IPS DF 19.7 (cell line): ENCODE measurements around the gene PYGM.

Experiments
- DNase-seq: peaks from one replicate; pipeline ENCODE4 v3.0.0-alpha.2; 2013; ENCODE audit warnings: low read depth, low spot score

PYGM gene

DNA sequence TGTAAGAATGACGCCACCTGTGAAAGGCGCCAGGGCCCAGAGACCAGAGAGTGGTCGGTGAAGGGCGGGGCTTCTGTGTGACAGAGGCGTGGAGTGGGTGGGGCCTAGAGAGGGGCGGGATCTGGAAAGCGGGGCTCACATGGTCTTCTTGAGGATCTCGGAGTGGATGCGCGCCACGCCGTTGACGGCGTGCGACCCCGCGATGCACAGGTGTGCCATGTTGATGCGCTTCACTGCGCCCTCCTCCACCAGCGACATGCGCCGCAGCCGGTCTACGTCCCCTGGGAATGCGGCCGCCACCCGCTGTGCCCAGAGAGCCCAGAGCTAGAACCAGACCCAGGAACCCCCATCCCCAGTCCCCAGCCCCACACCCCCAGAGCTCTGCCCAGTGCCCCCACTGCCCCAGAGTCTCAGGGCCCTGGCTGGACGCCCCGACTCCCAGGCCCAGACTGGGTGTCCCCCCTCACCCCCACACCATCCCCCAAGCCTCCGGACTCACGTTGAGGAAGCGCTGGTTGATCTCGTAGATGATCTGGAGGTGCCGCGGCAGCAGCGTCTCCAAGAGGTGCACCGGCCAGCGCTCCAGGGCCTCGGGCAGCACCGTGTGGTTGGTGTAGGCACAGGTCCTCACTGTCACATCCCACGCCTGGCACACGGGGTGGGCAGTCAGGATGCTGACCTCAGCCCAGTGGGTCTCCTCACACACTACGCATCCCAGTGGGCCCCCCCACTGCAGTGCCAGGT is 6.2 kb downstream of the PYGM start:
- DNase-seq = no peak

DNA sequence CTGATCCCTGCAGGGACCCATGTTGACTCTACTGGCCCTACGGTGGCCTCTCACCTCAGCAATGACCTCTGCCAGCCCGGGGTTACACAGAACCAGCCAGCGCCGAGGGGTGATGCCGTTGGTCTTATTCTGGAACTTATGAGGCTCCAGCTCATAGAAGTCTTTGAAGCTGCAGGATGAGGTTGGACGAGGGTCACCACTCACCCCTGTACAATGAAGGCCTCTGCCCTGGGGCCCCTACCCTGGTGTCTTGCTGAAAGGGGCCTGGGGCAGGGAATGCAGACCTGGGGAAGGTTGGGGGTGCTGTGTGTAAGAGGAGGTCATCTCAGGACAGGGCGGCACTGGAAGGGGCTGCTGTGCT is 6.8 kb downstream of the PYGM start:
- no peak for DNase-seq

DNA sequence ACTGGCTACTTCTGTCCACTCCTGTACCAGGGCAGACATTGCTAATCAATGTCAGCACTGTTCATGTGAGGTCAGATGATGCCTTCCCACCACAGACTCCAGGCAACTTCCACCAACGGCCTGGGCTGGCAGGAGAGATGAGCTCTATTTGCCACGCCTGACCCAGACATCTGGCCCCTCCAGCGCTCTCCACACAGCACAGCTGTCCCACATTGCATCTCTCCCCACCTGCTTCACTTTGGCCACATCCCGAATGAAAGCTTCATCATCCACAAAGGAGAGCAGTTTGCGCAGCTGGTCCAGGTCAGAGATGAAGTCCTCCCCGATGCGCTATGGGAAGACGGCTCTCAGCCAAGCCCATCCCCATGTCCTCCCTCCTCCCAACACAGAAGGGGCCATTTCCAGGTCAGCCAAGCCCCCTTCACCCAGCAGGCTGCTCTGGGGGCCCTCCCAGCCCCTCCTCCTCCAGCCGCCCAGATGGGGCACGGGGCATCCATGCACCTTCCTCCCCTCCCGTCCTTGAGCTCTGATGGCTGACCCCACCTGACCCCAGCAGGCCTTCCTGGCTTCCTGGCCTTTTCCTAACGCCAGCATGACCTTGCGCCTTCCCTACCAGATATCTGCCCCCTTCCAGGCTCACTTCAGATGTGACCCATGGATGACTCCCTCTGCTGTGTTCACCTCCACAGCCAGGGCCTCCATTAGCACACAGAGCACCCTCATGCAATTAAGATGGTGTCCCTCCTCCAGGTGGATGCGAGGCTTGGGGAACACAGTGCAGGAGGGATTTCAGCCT is 7.4 kb downstream of the PYGM start:
- no peak for DNase-seq

DNA sequence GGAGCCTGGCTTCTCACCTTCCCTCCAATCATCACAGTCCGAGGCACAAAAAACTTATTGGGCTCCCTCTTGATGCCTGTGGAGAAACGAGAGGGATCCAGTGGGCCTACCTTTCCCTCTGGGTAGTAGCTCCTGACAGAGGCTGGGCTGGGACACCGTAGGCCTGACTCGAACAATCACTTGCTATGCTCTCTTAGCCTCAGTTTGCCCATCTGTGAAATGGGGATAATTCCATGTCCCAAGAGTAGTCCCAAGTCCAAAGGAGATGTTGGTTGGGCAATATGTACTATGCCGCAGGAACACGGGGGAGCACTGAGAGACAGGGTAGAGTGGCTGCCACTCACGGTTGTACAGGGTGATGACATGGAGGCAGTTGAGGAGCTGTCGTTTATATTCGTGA is 8.2 kb downstream of the PYGM start:
- no peak for DNase-seq

DNA sequence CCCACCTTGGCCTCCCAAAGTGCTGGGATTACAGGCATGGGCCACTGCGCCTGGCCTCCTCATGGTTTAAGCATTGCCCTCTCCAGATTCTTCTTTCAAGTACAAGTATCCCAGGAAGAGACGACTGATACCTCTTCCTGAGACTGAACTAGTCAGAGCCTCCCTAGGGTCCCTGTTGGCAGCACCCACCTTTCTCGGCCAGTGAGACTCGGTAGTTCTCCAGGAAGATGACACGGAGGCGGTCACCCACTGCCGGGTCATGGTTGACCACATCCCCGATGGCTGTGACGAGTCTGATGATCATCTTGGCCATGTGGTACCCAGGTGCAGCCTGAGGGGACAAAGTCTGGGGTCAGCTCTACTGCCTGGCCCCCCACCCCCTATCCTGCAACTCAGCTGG is 8.6 kb downstream of the PYGM start:
- no peak for DNase-seq

DNA sequence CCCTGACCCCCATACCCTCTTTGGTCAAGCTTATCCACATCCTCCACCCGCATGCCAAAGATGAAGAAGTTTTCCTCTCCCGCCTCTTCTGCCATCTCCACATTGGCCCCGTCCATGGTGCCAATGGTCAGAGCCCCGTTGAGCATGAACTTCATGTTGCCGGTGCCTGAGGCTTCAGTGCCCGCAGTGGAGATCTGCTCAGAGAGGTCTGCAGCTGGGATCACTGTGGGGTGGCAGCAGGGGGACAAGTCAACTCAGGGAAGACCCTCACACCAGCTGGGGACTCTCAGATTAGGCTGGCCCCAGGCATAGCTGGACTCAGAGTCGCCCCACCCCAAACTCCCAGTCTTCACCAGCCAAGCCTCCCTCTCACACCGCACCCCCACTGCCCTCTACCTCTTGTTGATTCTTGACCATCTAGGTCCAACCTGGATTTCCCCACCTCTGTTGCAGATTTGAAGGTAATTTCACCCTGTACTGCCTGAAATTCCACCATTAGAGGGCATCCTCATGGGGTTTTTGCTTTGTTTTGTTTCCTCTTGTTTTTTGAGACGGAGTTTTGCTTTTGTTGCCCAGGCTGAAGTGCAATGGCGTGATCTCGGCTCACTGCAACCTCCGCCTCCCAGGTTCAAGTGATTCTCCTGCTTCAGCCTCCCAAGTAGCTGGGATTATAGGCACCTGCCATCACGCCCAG is 9.3 kb downstream of the PYGM start:
- DNase-seq = no peak

DNA sequence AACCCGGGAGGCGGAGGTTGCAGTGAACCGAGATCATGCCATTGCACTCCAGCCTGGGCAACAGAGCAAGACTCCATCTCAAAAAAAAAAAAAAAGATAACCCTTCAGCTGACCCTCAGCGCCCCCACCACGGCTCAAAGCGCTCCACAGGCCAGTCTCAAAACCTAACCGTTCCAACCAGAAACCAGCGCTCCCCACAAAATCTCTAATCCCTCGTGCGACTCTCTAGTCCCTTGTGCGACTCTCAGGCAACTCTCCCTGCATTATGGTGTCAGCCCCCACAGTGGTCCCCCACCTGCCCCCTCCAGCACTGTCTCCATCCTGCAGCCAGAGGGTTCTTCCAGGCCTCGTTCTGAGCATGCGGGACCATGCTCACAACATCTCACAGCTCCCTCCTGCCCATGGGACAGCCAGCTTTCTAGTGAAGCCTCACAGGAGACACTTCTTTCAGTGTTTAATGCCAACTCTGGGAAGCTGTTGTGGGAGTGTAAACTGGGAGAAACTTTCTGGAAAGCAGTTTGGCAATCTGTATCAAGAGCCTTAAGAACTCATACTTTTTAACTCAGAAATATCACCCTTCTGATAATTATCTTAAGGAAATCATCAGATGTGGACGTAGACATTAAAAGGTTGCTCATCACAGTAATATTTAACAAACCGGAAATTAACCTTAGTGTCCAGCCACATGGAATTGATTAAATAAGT is 11.7 kb downstream of the PYGM start:
- no peak for DNase-seq

DNA sequence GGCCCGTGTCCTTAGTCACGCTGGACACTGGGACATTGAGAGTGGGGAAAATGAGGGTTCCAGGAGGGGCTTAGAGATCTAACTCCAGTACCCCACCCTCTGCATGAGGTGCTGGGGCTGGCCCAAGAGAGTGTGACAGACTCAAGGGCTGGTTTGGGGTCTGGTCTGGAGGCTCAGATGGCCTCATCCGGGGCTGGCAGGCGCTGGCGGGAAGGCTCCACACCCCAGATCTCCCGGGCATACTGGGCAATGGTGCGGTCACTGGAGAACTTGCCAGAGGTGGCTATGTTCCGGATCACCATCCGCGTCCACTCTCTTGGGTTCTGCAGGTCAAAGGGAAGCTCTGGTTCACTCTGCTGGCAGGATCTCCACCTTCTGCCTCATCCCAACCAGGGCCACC is 13.3 kb downstream of the PYGM start:
- no peak for DNase-seq

DNA sequence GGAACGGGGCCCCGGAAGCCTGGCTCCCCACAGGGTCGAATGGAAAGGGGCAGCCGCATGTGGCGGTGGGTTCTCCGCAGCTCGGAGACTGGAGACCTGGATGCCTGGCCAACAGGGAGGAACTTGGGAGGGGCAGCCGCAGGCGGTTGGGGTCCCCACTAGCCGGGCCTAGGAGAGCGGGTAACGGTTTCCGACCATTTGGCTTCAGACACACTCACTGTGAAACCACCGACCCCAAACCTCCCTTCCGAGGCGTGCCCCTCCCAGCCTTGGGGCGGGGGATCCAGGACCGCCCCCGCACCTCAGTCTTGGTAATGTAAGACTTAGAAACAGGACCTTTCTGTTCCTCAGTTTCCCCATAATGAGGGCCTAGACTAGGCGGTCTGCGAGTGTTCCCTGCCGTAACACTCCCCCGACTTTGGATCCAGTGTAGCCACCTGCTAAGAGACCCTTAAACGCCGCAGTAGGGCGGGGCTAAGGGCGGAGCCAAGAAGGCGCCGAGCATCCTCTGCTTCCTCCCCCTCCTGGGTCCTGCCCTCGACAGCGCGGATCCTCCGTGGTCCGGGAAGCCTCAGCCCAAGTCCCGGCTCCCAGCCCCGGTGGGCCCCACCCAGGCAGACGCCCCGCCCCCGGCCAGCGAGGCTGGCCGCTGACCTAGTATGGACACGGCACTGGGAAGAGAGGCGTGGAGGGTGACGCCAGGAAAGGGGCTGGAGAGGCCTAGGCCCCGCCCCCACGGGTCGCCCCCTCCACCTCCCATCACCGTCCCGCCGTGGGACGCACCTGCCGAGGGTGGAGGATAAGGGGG is 14.0 kb downstream of the PYGM start:
- no peak for DNase-seq

DNA sequence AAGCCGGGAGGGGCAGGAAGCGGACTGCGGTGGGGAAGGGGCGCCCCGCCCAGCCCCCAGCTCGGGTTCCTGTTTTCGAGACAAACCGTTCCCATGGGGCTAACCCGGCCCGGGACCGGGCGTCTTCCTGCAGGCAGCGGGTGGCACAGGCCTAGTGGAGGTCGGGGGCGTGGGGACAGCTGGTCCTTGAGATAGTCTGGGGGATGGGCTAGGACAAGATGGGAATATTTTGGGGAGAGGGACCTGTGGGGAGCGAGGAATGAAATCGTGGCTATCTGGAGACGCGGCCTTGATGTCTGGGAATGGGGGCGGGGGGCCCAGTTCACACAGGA is 14.6 kb downstream of the PYGM start:
- DNase-seq = no peak

DNA sequence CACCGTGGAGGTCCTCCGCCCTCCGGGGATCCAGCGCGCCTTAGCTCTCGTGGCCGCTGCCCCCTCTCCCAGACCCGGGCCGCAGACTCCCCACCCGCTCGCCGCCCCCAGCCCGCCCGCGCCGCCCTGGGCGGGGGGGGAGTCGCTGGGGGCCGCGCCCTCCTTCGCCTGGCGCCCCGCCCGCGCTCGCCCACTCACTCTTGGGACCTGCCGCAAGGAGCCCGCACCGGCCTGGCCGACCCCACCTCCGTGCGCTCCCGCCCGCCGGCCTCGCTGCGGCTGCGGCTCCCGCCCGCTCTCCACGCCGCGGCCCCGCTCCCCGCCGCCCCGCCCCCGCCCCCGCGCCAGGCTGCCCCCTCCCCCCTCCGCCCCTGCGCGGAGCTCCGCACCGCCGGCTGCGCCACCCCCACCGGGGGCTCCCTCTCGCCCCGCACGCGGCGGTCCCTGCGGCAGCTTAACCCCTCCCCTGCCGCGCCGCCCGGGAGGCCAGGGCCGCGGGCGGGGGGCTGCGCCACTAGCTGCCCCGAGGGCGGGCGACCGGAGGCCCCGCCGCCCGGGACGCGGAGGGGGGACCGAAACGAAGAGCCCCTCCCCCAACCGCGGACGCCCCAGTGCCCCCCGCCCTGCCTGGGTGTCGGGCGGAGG is 15.1 kb downstream of the PYGM start:
- no peak for DNase-seq

DNA sequence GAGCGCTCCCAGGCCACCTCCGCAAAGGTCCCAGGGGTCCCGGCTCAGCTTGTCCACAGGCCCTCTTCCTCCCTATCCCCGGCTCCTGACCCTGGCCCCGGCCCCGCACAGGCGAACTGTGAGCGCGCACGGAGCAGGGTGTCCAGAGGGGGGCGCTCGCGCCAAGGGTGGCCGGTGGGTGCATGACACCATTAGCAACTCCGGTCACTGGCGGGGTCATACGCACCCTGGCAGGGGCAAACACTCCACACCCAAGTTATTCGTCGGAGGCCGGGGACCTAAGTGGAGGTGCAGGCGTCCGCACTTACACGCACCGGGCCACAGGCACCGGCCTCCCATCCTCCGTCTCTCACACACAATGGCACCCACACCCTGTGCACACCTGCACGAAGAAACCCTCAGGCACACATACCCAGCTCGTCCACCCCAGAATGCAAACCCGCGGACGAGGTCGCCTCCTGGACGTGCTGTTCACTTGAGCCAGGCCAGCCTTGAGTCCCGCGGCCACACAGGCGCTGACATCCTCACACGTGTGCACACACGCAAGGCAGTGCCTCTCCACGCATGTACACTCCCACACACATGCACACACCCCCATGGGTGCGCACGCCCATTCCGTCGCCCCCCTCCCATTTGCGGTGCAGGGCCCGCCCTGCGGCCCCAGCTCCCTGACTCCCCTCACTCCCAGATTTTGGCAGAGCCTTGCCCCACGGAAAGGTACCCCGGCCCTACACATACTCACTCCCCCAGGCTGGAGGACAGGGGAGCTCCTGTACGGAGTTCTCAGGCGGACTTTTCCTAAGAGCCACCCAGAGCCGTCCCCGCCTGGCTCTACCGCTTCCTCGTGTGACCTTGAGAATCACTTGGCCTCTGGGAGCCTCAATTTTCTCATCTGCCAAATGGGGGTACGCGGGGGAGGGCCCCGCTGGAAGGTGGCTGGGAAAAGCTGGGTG is 15.9 kb downstream of the PYGM start, which contains the start of gene RASGRP2:
RASGRP2 (minus strand) TSS at position 552 of the 953 bp plus-strand sequence. CDS start 1,276 bp downstream, outside the sequence.
- DNase-seq = no peak

DNA sequence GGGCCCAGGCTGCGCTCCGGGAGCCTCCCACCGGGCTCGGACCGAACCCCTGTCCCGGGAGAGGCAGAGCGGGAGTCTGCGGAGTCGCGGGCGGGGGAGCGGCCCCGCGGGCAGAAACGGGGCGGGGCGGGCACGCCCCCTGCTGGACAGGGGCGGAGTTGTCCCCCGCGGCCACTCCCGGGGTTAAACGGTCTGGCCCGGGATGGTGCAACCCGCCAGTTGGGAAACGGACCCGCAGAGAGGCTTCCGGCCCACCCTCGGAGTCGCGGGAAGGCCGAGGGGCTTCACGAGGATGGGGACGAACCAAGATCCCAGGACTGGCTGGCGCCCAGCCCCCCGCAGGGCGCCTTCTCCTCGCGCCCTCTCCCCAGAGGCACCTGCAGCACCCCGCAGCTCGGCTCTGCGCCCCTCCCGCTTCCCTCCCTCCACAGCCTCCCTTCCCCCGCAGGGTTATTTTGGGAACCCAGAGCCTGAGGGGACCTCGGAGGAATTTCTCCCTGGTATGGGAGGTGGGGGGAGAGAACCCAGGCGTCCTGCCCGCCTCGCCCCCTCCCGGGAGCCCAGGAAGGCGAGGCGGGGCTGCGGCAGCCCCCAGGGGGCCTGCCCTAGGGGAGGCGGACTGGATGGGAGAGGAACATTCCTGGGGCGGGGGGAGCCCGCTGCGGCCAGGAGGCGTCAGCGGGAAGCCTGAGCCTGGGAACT is 16.7 kb downstream of the PYGM start:
- no peak for DNase-seq

DNA sequence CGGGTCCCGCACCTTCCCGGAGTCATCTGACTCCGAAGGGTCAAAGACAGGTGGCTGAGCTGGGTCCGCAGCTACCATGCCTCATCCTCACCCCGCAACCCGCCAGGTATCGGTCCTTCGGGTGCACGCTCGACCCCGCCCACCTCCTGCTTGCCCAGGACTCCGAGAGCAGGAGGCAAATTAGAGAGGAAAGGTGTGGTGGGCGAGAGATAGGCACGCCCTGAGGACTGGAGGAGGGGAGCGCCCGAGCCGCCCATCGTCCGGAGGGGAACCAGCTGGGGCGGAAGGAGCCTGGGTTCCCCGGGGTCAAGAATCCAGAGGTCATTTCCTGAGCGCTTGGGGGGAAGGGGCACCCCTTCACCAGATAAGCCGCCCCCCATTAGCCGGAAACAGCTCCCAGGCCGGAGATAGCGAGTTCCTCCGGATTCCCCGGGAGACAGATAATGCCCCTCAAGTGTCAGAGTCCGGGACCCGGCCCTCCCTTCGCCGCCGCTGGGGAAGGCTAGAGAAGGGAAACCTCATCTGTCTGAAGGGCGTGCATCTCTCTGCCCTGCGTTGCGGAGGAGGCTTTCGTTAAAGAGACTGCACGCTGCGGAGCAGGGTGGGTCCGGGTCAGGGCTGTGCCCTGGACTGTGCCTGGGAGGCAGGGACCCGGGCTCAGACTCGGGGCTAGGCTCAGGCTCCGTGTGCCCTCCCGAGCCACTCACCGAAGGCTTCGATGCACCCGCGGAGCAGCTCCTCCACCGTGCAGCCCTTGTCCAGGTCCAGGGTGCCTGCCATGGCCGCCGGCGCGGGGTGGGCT is 17.5 kb downstream of the PYGM start:
- no peak for DNase-seq

DNA sequence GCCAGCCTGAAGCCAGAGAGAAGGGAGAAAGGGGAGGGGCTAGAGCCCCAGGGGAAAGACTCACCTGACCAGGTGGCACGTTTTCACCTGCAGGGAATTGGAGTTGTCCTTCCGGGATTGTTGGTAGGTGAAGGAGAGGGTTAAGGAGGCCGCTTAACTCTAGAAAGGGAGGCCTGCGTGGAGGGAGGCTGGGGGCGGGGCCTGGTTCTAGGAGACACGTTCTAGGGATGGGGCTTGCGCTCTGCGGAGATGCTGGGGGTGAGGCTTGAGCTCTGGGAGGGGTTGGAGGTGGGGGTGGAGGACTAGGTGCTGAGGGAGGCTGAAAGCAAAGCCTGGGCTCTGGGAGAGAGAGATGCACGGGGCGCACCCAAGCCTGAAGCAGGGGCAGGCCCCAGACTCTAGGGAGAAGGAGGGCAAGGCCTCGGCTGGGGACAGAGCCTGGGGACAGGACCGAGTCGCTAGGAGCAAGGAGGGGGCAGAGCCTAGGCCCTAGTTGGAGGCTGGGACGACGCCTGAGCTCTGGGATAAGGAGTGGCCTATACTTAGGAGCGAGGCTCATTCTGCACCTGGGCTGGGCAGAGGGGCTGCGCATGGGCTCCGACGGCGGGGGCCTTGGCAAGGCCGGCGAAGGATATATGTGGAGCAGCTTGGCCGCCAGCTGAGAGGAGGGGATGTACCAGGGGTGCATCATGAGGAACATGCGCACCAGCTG is 18.2 kb downstream of the PYGM start:
- no peak for DNase-seq

DNA sequence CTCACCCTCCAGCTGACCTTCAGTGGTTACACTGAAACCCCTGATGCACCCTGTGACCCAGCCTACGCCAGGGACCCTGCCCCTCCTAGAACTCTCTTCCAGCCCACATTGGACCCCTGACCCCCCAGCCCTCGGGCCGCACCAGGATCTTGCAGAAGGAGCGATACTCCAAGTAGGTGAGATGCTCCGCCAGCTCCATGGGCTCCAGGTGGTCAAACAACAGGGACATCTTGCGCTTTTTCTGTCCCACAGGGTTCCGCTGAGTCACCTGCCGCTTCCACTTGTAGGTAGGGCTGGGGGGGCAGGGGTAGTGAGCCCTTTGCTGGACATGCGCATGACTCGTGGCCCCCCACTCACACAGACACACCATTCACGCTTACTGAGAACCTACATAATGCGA is 19.9 kb downstream of the PYGM start:
- no peak for DNase-seq

DNA sequence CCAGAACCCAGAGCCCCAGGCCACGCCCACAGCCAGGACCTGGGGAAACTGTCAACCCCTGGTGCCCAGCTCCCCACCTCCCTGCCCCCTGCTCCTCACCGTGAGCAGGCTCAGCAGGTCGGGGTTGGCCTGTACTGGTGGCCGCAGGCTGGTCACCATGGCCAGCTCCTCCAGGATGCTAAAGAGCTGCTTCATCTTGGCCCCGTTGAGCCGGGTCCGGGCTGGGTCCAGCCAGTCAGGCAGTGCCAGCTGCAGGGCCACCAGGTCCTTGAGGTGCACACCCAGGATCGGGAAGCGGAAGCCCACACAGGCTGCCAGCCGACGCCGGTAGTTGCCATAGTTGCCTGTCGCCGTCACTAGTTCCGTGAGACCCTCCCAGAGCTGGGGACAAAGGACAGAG is 23.1 kb downstream of the PYGM start:
- DNase-seq = no peak
